Measurements from ENCODE around the gene MGAT4A. TPM values are rescaled to one million over a fixed set of nuclear protein-coding genes. Genes with fewer than 3 reads are reported as not detected.

Gene MGAT4A
- total RNA-seq, 2 donors from 2014 or later = 13.2 to 37.4 TPM

- Histone ChIP-seq H3K36me3 (no peaks in the 10 kb centered on the region), H3K4me1 (peaks cover 0 to 6% of the 10 kb centered on the region in 2 donors), H3K9me3 (no peaks in the 10 kb centered on the region), H3K4me3 (no peak overlapping the region), H3K27ac (no peak overlapping the region), H3K27me3 (no peaks in the 10 kb centered on the region)
- DNase-seq (ENCODE audit: low spot score) = no peak
- no peak for TF ChIP-seq CTCF (IDR thresholded peaks at IDR 0.05)
Observed at GRCh38 chr2:98739020-98739419, 8.1 kb upstream of the MGAT4A start.

GRCh38 chr2:98738304-98738703 is 7.4 kb upstream of the MGAT4A start:
- DNase-seq (ENCODE audit: low spot score) = no peak
- Histone ChIP-seq H3K27ac (no peak overlapping the region), H3K36me3 (no peaks in the 10 kb centered on the region), H3K27me3 (no peaks in the 10 kb centered on the region), H3K9me3 (no peaks in the 10 kb centered on the region), H3K4me1 (no peaks in the 10 kb centered on the region), H3K4me3 (no peak overlapping the region)
- no peak for TF ChIP-seq CTCF (IDR thresholded peaks at IDR 0.05)

GRCh38 chr2:98737848-98738247 is 6.9 kb upstream of the MGAT4A start:
- no peak for DNase-seq (ENCODE audit: low spot score)
- no peaks in the 10 kb centered on the region for H3K36me3 ChIP-seq
- H3K27me3 ChIP-seq = no peaks in the 10 kb centered on the region
- H3K4me3 ChIP-seq = no peak overlapping the region
- H3K4me1 ChIP-seq = no peaks in the 10 kb centered on the region
- TF ChIP-seq CTCF (IDR thresholded peaks at IDR 0.05) = no peak
- no peak overlapping the region for H3K27ac ChIP-seq
- H3K9me3 ChIP-seq = no peaks in the 10 kb centered on the region

- H3K27ac ChIP-seq = no peak overlapping the region
- no peaks in the 10 kb centered on the region for H3K27me3 ChIP-seq
- TF ChIP-seq CTCF (IDR thresholded peaks at IDR 0.05) = no peak
- no peak overlapping the region for H3K4me3 ChIP-seq
- H3K36me3 ChIP-seq = no peaks in the 10 kb centered on the region
- H3K9me3 ChIP-seq = no peaks in the 10 kb centered on the region
- peaks cover 0 to 9% of the 10 kb centered on the region in 2 donors for H3K4me1 ChIP-seq
- DNase-seq (ENCODE audit: low spot score) = no peak
Observed at GRCh38 chr2:98736464-98736889, 5.5 kb upstream of the MGAT4A start.

GRCh38 chr2:98734823-98735260 is 3.9 kb upstream of the MGAT4A start:
- no peaks in the 10 kb centered on the region for H3K36me3 ChIP-seq
- H3K27me3 ChIP-seq = no peaks in the 10 kb centered on the region
- no peak for TF ChIP-seq CTCF (IDR thresholded peaks at IDR 0.05)
- H3K27ac ChIP-seq = no peak overlapping the region
- H3K4me1 ChIP-seq = peaks cover 0 to 9% of the 10 kb centered on the region in 2 donors
- no peak overlapping the region for H3K4me3 ChIP-seq
- no peaks in the 10 kb centered on the region for H3K9me3 ChIP-seq
- DNase-seq (ENCODE audit: low spot score) = no peak

GRCh38 chr2:98734162-98734561 is 3.2 kb upstream of the MGAT4A start:
- peaks cover 0 to 11% of the 10 kb centered on the region in 2 donors for H3K4me1 ChIP-seq
- no peaks in the 10 kb centered on the region for H3K36me3 ChIP-seq
- H3K27me3 ChIP-seq = no peaks in the 10 kb centered on the region
- no peak for TF ChIP-seq CTCF (IDR thresholded peaks at IDR 0.05)
- H3K9me3 ChIP-seq = no peaks in the 10 kb centered on the region
- H3K27ac ChIP-seq = no peak overlapping the region
- no peak overlapping the region for H3K4me3 ChIP-seq
- DNase-seq (ENCODE audit: low spot score) = no peak

Measured in right atrium auricular region (tissue), 2 donors.